Subcutaneous adipose tissue (tissue), 4 donors: ENCODE measurements around the gene FGD3. TPM values are rescaled to one million over a fixed set of nuclear protein-coding genes. Genes with fewer than 3 reads are reported as not detected.

Source experiments
- CTCF ChIP-seq: fragments of 450-650 bp; IDR thresholded peaks from one replicate; pipeline ENCODE4 v1.5.1; 2016; ENCODE audit warnings: low read depth, mild to moderate bottlenecking, control low read depth, antibody characterized with exemption, moderate library complexity
- total RNA-seq, 4 donors: library from RNA; depleted of rRNA; stranded (reverse); fragments of >200 nt; gene quantifications; one replicate each; pipeline ENCODE4 v1.1.0, GENCODE V29; 2016

The FGD3 gene
- total RNA-seq, 4 donors from 2014 or later, result 4.1 to 15.6 (median 11.7) TPM

GRCh38 chr9:93027750-93028149, 80.4 kb downstream of the FGD3 start:
- no peak for TF ChIP-seq CTCF

GRCh38 chr9:93028448-93029006, 81.2 kb downstream of the FGD3 start:
- TF ChIP-seq CTCF, result no peak

GRCh38 chr9:93030642-93031628, 83.6 kb downstream of the FGD3 start:
- no peak for TF ChIP-seq CTCF

- no peak for TF ChIP-seq CTCF
Measured at GRCh38 chr9:93031629-93032430, 84.5 kb downstream of the FGD3 start.

- no peak for TF ChIP-seq CTCF
Measured at GRCh38 chr9:93032545-93032944, 85.2 kb downstream of the FGD3 start.

GRCh38 chr9:93033531-93033930, 86.2 kb downstream of the FGD3 start:
- TF ChIP-seq CTCF, result no peak
